ENCODE measurements around the gene CTCF. TPM values are rescaled to one million over a fixed set of nuclear protein-coding genes. Genes with fewer than 3 reads are reported as not detected.

CTCF gene
- total RNA-seq, 1 donor from 2014 or later: 69.8 TPM

- H3K36me3 Mint-ChIP-seq (ENCODE audit: insufficient read depth): peaks cover 10% of the 10 kb centered on the region
- H3K4me1 Mint-ChIP-seq (ENCODE audit: low read depth): peaks cover 7% of the 10 kb centered on the region
- peaks cover 18% of the 10 kb centered on the region for H3K27me3 Mint-ChIP-seq
- no peaks in the 10 kb centered on the region for H3K9me3 Mint-ChIP-seq (ENCODE audit: low read depth)
- H3K27ac Mint-ChIP-seq: no peak overlapping the region
- H3K4me3 Mint-ChIP-seq (ENCODE audit: low read depth): no peak overlapping the region
- DNase-seq (ENCODE audit: low spot score, unreplicated experiment): no peak
- no peak for TF ChIP-seq CTCF (IDR thresholded peaks at IDR 0.05; ENCODE audit: unreplicated experiment)
These were observed 22.4 kb upstream of the CTCF start for GRCh38 chr16:67539691-67540635.

DNA sequence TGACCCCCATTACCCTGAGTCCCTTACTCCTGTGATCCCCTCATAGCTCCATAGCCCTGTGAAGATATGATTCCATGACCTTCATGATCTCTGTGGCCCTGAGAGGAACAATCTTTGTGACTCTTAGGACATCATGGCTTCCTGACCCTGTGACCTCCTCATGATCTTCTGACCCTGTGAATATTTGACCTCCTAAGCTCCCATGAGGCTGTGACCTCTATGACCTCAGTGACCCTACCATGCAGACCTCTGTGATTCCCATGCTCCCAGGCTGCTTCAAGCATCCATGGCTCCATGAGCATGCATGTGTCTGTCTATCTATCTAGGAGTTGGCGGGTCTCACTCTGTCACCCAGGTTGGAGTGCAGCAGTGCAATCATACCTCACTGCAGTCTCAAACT lies 21.6 kb upstream of the CTCF start:
- peaks cover 7% of the 10 kb centered on the region for H3K4me1 Mint-ChIP-seq (ENCODE audit: low read depth)
- no peak overlapping the region for H3K27ac Mint-ChIP-seq
- H3K4me3 Mint-ChIP-seq (ENCODE audit: low read depth): no peak overlapping the region
- no peak for DNase-seq (ENCODE audit: low spot score, unreplicated experiment)
- H3K36me3 Mint-ChIP-seq (ENCODE audit: insufficient read depth): peaks cover 10% of the 10 kb centered on the region
- peaks cover 10% of the 10 kb centered on the region for H3K27me3 Mint-ChIP-seq
- no peak for TF ChIP-seq CTCF (IDR thresholded peaks at IDR 0.05; ENCODE audit: unreplicated experiment)
- no peaks in the 10 kb centered on the region for H3K9me3 Mint-ChIP-seq (ENCODE audit: low read depth)

- DNase-seq (ENCODE audit: low spot score, unreplicated experiment): no peak
- Mint-ChIP-seq H3K27ac (no peak overlapping the region), H3K4me1 (ENCODE audit: low read depth) (peaks cover 7% of the 10 kb centered on the region), H3K36me3 (ENCODE audit: insufficient read depth) (peaks cover 10% of the 10 kb centered on the region), H3K4me3 (ENCODE audit: low read depth) (peak overlapping the region; percentile 31), H3K27me3 (peaks cover 3% of the 10 kb centered on the region), H3K9me3 (ENCODE audit: low read depth) (no peaks in the 10 kb centered on the region)
- TF ChIP-seq CTCF (IDR thresholded peaks at IDR 0.05; ENCODE audit: unreplicated experiment): no peak
These were observed 20.7 kb upstream of the CTCF start for GRCh38 chr16:67541391-67542263.

- DNase-seq (ENCODE audit: low spot score, unreplicated experiment): no peak
- Mint-ChIP-seq H3K4me3 (ENCODE audit: low read depth) (no peak overlapping the region), H3K36me3 (ENCODE audit: insufficient read depth) (peaks cover 10% of the 10 kb centered on the region), H3K4me1 (ENCODE audit: low read depth) (peaks cover 5% of the 10 kb centered on the region), H3K9me3 (ENCODE audit: low read depth) (no peaks in the 10 kb centered on the region), H3K27me3 (no peaks in the 10 kb centered on the region), H3K27ac (no peak overlapping the region)
- TF ChIP-seq CTCF (IDR thresholded peaks at IDR 0.05; ENCODE audit: unreplicated experiment): no peak
These were observed 19.9 kb upstream of the CTCF start for GRCh38 chr16:67542464-67542863.

DNA sequence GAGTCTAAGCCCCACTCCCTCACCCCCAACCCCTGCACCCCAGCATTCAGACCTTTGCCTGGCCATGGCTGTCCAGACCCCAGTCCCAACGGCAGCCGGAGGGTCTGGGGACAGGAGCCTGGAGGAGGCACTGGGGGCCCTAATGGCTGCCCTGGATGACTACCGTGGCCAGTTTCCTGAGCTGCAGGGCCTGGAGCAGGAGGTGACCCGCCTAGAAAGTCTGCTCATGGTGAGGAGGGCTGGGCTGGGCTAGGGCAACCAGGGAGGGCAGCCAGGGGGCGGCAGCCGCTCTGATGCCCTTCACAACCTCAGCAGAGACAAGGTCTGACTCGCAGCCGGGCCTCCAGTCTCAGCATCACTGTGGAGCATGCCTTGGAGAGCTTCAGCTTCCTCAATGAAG lies 19.3 kb upstream of the CTCF start:
- Mint-ChIP-seq H3K4me1 (ENCODE audit: low read depth) (peaks cover 5% of the 10 kb centered on the region), H3K27ac (no peak overlapping the region), H3K36me3 (ENCODE audit: insufficient read depth) (peaks cover 10% of the 10 kb centered on the region), H3K27me3 (no peaks in the 10 kb centered on the region), H3K9me3 (ENCODE audit: low read depth) (no peaks in the 10 kb centered on the region), H3K4me3 (ENCODE audit: low read depth) (no peak overlapping the region)
- no peak for DNase-seq (ENCODE audit: low spot score, unreplicated experiment)
- no peak for TF ChIP-seq CTCF (IDR thresholded peaks at IDR 0.05; ENCODE audit: unreplicated experiment)

Data from progenitor cell of endocrine pancreas (in vitro differentiated cells).